ENCODE data around the gene CFP.

DNA sequence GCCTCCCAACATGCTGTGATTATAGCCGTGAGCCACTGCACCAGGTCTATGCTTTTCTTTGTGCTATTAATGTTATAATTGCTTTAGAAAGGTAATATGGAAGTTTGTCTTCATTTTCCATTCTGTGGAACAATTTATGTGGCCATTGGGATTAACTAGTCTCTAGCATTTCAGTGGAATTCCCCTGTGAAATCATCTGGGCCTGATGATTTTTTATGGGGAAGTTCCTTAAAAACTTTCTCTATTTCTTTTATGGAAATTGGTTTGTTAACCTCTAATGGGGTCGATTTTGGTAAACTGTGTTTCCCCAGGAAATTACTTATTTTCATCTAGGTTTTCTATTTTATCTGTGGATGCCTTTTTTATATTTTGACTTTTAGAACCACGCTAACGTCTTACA lies 36.2 kb downstream of the CFP start:
- TF ChIP-seq FOXP1 (CRISPR knock-in tag; IDR thresholded peaks at IDR 0.05; ENCODE audit: borderline replicate concordance) (no peak), TCF7 (CRISPR knock-in tag; IDR thresholded peaks at IDR 0.05; ENCODE audit: low read depth) (no peak), ZNF138 (CRISPR knock-in tag; conservative IDR thresholded peaks at IDR 0.05) (no peak), CREM (CRISPR knock-in tag; IDR thresholded peaks at IDR 0.05) (no peak), FOXK1 (CRISPR knock-in tag; IDR thresholded peaks at IDR 0.05) (no peak), RELA (CRISPR knock-in tag; IDR thresholded peaks at IDR 0.05; ENCODE audit: borderline replicate concordance) (no peak), NFE2L1 (CRISPR knock-in tag; IDR thresholded peaks at IDR 0.05) (no peak)
- TF ChIP-seq, protein P1, sequence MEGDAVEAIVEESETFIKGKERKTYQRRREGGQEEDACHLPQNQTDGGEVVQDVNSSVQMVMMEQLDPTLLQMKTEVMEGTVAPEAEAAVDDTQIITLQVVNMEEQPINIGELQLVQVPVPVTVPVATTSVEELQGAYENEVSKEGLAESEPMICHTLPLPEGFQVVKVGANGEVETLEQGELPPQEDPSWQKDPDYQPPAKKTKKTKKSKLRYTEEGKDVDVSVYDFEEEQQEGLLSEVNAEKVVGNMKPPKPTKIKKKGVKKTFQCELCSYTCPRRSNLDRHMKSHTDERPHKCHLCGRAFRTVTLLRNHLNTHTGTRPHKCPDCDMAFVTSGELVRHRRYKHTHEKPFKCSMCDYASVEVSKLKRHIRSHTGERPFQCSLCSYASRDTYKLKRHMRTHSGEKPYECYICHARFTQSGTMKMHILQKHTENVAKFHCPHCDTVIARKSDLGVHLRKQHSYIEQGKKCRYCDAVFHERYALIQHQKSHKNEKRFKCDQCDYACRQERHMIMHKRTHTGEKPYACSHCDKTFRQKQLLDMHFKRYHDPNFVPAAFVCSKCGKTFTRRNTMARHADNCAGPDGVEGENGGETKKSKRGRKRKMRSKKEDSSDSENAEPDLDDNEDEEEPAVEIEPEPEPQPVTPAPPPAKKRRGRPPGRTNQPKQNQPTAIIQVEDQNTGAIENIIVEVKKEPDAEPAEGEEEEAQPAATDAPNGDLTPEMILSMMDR (IDR thresholded peaks at IDR 0.05): no peak
- TF ChIP-seq, protein P2, sequence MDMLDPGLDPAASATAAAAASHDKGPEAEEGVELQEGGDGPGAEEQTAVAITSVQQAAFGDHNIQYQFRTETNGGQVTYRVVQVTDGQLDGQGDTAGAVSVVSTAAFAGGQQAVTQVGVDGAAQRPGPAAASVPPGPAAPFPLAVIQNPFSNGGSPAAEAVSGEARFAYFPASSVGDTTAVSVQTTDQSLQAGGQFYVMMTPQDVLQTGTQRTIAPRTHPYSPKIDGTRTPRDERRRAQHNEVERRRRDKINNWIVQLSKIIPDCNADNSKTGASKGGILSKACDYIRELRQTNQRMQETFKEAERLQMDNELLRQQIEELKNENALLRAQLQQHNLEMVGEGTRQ (CRISPR knock-in tag; IDR thresholded peaks at IDR 0.05): no peak

Data from WTC11 (cell line).